Occipital lobe (tissue), 2 donors: ENCODE results near the gene ZBTB7B. TPM values are rescaled to one million over a fixed set of nuclear protein-coding genes. Genes with fewer than 3 reads are reported as not detected.

Experiments
- DNase-seq: peaks from one replicate; lab custom pipeline; 2025; lab: John Stamatoyannopoulos, UW
- total RNA-seq: library from RNA; depleted of rRNA; stranded (reverse); fragments of >200 nt; gene quantifications from one replicate; pipeline ENCODE4 v1.2.3, GENCODE V29; 2014

The ZBTB7B gene
- total RNA-seq, result 1.7 TPM

GRCh38 chr1:155002464-155003226 lies at the start of gene ZBTB7B:
Gene ZBTB7B, plus strand, starts transcription at chr1:155002802. Its CDS starts 11,859 bp downstream, at chr1:155014661.
- no peak for DNase-seq

GRCh38 chr1:154953611-154954038 lies 49.0 kb upstream of the ZBTB7B start:
- DNase-seq, result no peak

- DNase-seq, result no peak
Observed at GRCh38 chr1:154954541-154954940, 48.1 kb upstream of the ZBTB7B start.

GRCh38 chr1:154955039-154955717 lies 47.4 kb upstream of the ZBTB7B start:
- peak; percentile 76 for DNase-seq

- peak; percentile 68 for DNase-seq
Observed at GRCh38 chr1:154955718-154956543, 46.7 kb upstream of the ZBTB7B start, which contains the start of gene PBXIP1. Gene PBXIP1, minus strand, starts transcription at chr1:154956099. Its CDS starts 2,378 bp downstream, at chr1:154953721.

GRCh38 chr1:154956544-154956941 lies 46.1 kb upstream of the ZBTB7B start:
- DNase-seq, result no peak

- no peak for DNase-seq
Observed at GRCh38 chr1:154957091-154957657, 45.4 kb upstream of the ZBTB7B start.

GRCh38 chr1:154958036-154958435 lies 44.6 kb upstream of the ZBTB7B start:
- DNase-seq, result no peak

GRCh38 chr1:154958681-154959425 lies 43.7 kb upstream of the ZBTB7B start:
- DNase-seq, result no peak

- no peak for DNase-seq
Observed at GRCh38 chr1:154959426-154959780, 43.2 kb upstream of the ZBTB7B start.

GRCh38 chr1:154960446-154961136 lies 42.0 kb upstream of the ZBTB7B start:
- DNase-seq, result no peak

GRCh38 chr1:154961207-154962155 lies 41.1 kb upstream of the ZBTB7B start, which contains the start of gene PYGO2:
Gene PYGO2, minus strand, starts transcription at chr1:154961782. Its CDS starts 206 bp downstream, at chr1:154961576.
- peak; percentile 75 for DNase-seq

GRCh38 chr1:154962156-154962749 lies 40.3 kb upstream of the ZBTB7B start:
- DNase-seq, result no peak

GRCh38 chr1:154962795-154963330 lies 39.7 kb upstream of the ZBTB7B start:
- no peak for DNase-seq

GRCh38 chr1:154963643-154964042 lies 39.0 kb upstream of the ZBTB7B start:
- DNase-seq, result no peak

- no peak for DNase-seq
Observed at GRCh38 chr1:154964359-154964758, 38.2 kb upstream of the ZBTB7B start.

GRCh38 chr1:154966111-154966510 lies 36.5 kb upstream of the ZBTB7B start:
- no peak for DNase-seq

- no peak for DNase-seq
Observed at GRCh38 chr1:154967331-154967950, 35.2 kb upstream of the ZBTB7B start.
